Upper lobe of left lung (tissue), 4 donors: ENCODE measurements around the gene KRTAP21-3.
"Not testable (repeated sequence)": the region's sequence is repeated elsewhere in the genome, so short reads cannot be mapped to it uniquely, and the experiment has no call there.

Experiments
- CTCF ChIP-seq, 6 experiments: fragments of 450-650 bp in 4 of 6; fragments of 200-600 bp in 2 of 6; sonication (generic) in 2 of 6; IDR thresholded peaks; one replicate each; pipeline ENCODE4 v1.5.1; 2016 to 2019; ENCODE audit warnings: antibody characterized with exemption in 6 of 6
- EP300 ChIP-seq, 4 donors: sonication (generic); formaldehyde crosslinking; IDR thresholded peaks; one replicate each; pipeline ENCODE4 v1.5.1; 2017; ENCODE audit warnings: antibody characterized with exemption in 4 of 4, control low read depth in 2 of 4
- POLR2A ChIP-seq, 4 donors: fragments of 450-650 bp; IDR thresholded peaks; one replicate each; pipeline ENCODE4 v1.5.1; 2016 to 2017; ENCODE audit warnings: antibody characterized with exemption in 4 of 4, mild to moderate bottlenecking in 2 of 4
- POLR2AphosphoS5 ChIP-seq, 2 donors: sonication (generic); formaldehyde crosslinking; IDR thresholded peaks; one replicate each; pipeline ENCODE4 v1.5.1; 2017; ENCODE audit warnings: antibody characterized with exemption in 2 of 2

- not testable (repeated sequence) for TF ChIP-seq CTCF, EP300, POLR2A, POLR2AphosphoS5 (IDR thresholded peaks at IDR 0.05)
Measured at GRCh38 chr21:30755328-30755727, 36.8 kb upstream of the KRTAP21-3 start, which contains the start of gene KRTAP21-1.
